Measurements from ENCODE around the gene TXNIP.

DNA sequence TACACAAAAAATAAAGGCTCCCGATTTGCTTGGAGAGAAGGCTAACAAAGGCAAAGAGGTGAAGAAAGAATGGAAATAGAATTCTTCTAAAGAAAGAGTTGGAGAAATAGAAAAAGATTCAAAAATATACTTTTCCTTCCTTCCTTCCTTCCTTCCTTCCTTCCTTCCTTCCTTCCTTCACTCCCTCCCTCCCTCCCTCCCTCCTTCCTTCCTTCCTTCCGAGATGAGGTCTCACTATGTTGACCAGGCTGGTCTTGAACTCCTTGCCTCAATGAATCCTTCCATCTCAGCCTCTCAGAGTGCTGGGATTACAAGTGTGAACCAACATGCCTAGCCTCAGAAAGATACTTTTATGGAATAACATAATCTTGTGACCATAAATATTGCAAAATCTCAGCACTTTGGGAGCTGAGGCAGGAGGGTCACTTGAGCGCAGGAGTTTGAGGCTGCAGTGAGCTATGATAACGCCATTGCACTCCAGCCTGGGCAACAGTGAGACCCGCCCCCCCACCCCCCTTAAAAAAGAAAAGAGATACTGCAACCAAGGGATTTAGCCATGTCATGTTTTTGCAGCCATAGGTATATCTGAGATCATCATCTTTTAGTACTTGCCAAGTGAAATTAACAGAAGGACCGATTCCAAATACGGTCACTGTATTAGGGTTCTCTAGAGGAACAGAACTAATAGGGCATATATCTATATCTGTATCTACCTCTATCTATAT, 26.2 kb upstream of the TXNIP start:
- no peak for TF ChIP-seq TAF1 (IDR thresholded peaks at IDR 0.05; ENCODE audit: borderline replicate concordance, low read depth, low read length)
- no peak for TF ChIP-seq POLR2AphosphoS5 (IDR thresholded peaks at IDR 0.05; ENCODE audit: low read depth, low read length)
- TF ChIP-seq POLR2A (IDR thresholded peaks at IDR 0.05; ENCODE audit: low read depth, low read length): no peak
